Heart right ventricle (tissue), 16 donors: ENCODE measurements around the gene SKA2. TPM values are rescaled to one million over a fixed set of nuclear protein-coding genes. Genes with fewer than 3 reads are reported as not detected.

Experiments used
- ATAC-seq, 8 donors: fragments of 200-7000 bp; cut with Tn5 transposase; one replicate each; pipeline ENCODE4 v1.9.1; 2020; ENCODE audit warnings: mild to moderate bottlenecking in 8 of 8, moderate library complexity in 8 of 8, moderate number of reproducible peaks in 1 of 8
- DNase-seq, 2 donors: peaks; one replicate each; pipeline ENCODE4 v3.0.0-alpha.2; 2020
- H3K27ac ChIP-seq, 10 donors: fragments of 200-600 bp; sonication (generic) in 2 of 10; one replicate each; pipeline versions ENCODE4 v1.5.0 to v1.8.0; 2020 to 2022; ENCODE audit warnings: mild to moderate bottlenecking in 3 of 10
- H3K27me3 ChIP-seq, 7 donors: fragments of 200-600 bp; one replicate each; pipeline ENCODE4 v1.8.0; 2021 to 2022; ENCODE audit warnings: mild to moderate bottlenecking in 2 of 7
- H3K36me3 ChIP-seq, 9 donors: fragments of 200-600 bp; sonication (generic) in 1 of 9; one replicate each; pipeline versions ENCODE4 v1.5.0 to v1.8.0; 2020 to 2022; ENCODE audit warnings: mild to moderate bottlenecking in 2 of 9
- H3K4me1 ChIP-seq, 9 donors: fragments of 200-600 bp; sonication (generic) in 1 of 9; one replicate each; pipeline versions ENCODE4 v1.5.0 to v1.8.0; 2020 to 2022; ENCODE audit warnings: mild to moderate bottlenecking in 4 of 9
- H3K4me3 ChIP-seq, 10 donors: fragments of 200-600 bp; sonication (generic) in 2 of 10; one replicate each; pipeline versions ENCODE4 v1.5.0 to v1.8.0; 2020 to 2022; ENCODE audit warnings: mild to moderate bottlenecking in 7 of 10, moderate library complexity in 2 of 10
- H3K9me3 ChIP-seq, 11 donors: fragments of 200-600 bp in 10 of 11; sonication (generic) in 2 of 11; one replicate each; pipeline versions ENCODE4 v1.5.0 to v1.8.0; 2013 to 2022; ENCODE audit warnings: mild to moderate bottlenecking in 2 of 11, control low read depth in 1 of 11, moderate library complexity in 1 of 11
- CTCF ChIP-seq, 9 donors: fragments of 200-600 bp; sonication (generic) in 2 of 9; IDR thresholded peaks; one replicate each; pipeline versions ENCODE4 v1.5.0 to v1.8.0; 2021 to 2022; ENCODE audit warnings: antibody characterized with exemption in 9 of 9, mild to moderate bottlenecking in 5 of 9, moderate library complexity in 1 of 9
- WGBS, 2 donors: extraction: QIAGEN DNeasy Blood & Tissue Kit; methylation state at CpG; one replicate each; pipeline ENCODE4 v1.1.7; 2013; ENCODE audit warnings: inconsistent platforms in 1 of 2; 5-methylcytosine and 5-hydroxymethylcytosine counted together
- intact Hi-C, 10 donors: fragments of 100-400 bp; cut with DNase I; formaldehyde crosslinking; loops; one replicate each; pipeline versions ENCODE4 v1.11.1 to v1.14.2; 2022
- polyA plus RNA-seq, 2 donors: library from polyadenylated mRNA; stranded (reverse); fragments of 200-250 nt; gene quantifications; one replicate each; pipeline ENCODE4 v1.2.3, GENCODE V29; 2013
- total RNA-seq, 10 donors: library from RNA; stranded (reverse); fragmentation: NEBNext Ultra II Directional in 3 of 10; extraction: Animal tissue kit (Norgen Biotek cat#: 25700) in 3 of 10; gene quantifications; one replicate each; pipeline versions ENCODE4 v1.2.1 to v1.2.4, GENCODE V29; 2021 to 2023
- donor health status: Arrhythmogenic right ventricular cardiomyopathy.
- donor health status: ischemic (EF 13 %, LVEDD 7.1; RV severe dilation, severe dysfunction).
- donor health status: healthy with polysubstance abuse.
- donor health status: DM: no; HTN: yes; CAD: no.
- donor health status: DM: no; HTN: no; CAD: no.
- donor health status: ischemic (EF 25% LVEDD 6.9; RV normal size, moderate dysfunction).
- donor health status: ischemic (EF 25% LVEDD 5.7; RV mildly dilated, moderate dysfunction).
- donor health status: healthy.
- donor health status: DM: yes; HTN: yes; CAD: no.
- donor health status: Ischemic cardiomyopathy.
- donor health status: ischemic (EF 35%, LVEDD 5.7; RV mildly dilated, moderate dysfunction).
- donor health status: nonischemic (EF 11% LVEDD 7.7; RV severe dilation, severe dysfunction).
- donor health status: DM: yes; HTN: yes; CAD: no.
- donor health status: PGD.
- donor health status: ischemic (EF 29% LVEDD 5.4; RV normal size, mild dysfunction).
- donor health status: nonischemic (EF 23%, LVEDD 6.1; RV moderate dilation, normal function).

Gene SKA2
- total and polyA plus RNA-seq, 12 donors = 28.0 to 46.4 (median 34.8) TPM

- Histone ChIP-seq H3K27me3 (no peaks in the 10 kb centered on the region), H3K27ac (no peak overlapping the region), H3K4me1 (peaks cover 0 to 14% (median 0%) of the 10 kb centered on the region in 9 donors), H3K4me3 (no peak overlapping the region), H3K36me3 (peaks cover 0 to 33% (median 0%) of the 10 kb centered on the region in 9 donors), H3K9me3 (no peaks in the 10 kb centered on the region)
- ATAC-seq (no peak), DNase-seq (no peak)
- WGBS, 2 donors = 49 to 65% methylated on average over 2 of the region's 2 CpGs
- intact Hi-C loops = no loop called here
- no peak for TF ChIP-seq CTCF (IDR thresholded peaks at IDR 0.05)
Measured at GRCh38 chr17:59167571-59168001, 12.6 kb upstream of the SKA2 start.

- no peak for ATAC-seq
- WGBS, 2 donors = 83 to 93% methylated on average over 2 of the region's 2 CpGs
Measured at GRCh38 chr17:59165933-59166342, 11.0 kb upstream of the SKA2 start.

GRCh38 chr17:59161477-59161876 lies 6.5 kb upstream of the SKA2 start:
- Histone ChIP-seq H3K4me3 (no peak overlapping the region), H3K36me3 (no peaks in the 10 kb centered on the region), H3K27ac (no peak overlapping the region), H3K4me1 (peaks cover 0 to 27% (median 0%) of the 10 kb centered on the region in 9 donors), H3K27me3 (no peaks in the 10 kb centered on the region), H3K9me3 (no peaks in the 10 kb centered on the region)
- DNase-seq (no peak), ATAC-seq (no peak)
- intact Hi-C loops = no loop called here
- WGBS, 2 donors = 95 to 96% methylated on average over 2 of the region's 2 CpGs
- no peak for TF ChIP-seq CTCF (IDR thresholded peaks at IDR 0.05)

More at GRCh38 chr17:59165933-59166342, 11.0 kb upstream of the SKA2 start:
- peaks cover 0 to 17% (median 0%) of the 10 kb centered on the region in 9 donors for H3K36me3 ChIP-seq
- H3K4me1 ChIP-seq = peaks cover 0 to 14% (median 0%) of the 10 kb centered on the region in 9 donors
- peak in 7 of 9 donors; percentile 39 to 54 (median 42) for TF ChIP-seq CTCF (IDR thresholded peaks at IDR 0.05)
- no peak overlapping the region for H3K4me3 ChIP-seq
- no peaks in the 10 kb centered on the region for H3K27me3 ChIP-seq
- peak overlapping the region in 1 of 10 donors; percentile 28 for H3K27ac ChIP-seq
- no peaks in the 10 kb centered on the region for H3K9me3 ChIP-seq
- no peak for DNase-seq
- intact Hi-C loops = no loop called here

- Histone ChIP-seq H3K9me3 (no peaks in the 10 kb centered on the region), H3K36me3 (no peaks in the 10 kb centered on the region), H3K4me1 (peaks cover 0 to 28% (median 9%) of the 10 kb centered on the region in 9 donors), H3K27me3 (no peaks in the 10 kb centered on the region), H3K27ac (peak overlapping the region in 1 of 10 donors; percentile 72), H3K4me3 (no peak overlapping the region)
- TF ChIP-seq CTCF (IDR thresholded peaks at IDR 0.05) = no peak
- no peak for DNase-seq
- intact Hi-C loops = no loop called here
- 91 to 96% methylated on average over 9 of the region's 9 CpGs for WGBS, 2 donors
- ATAC-seq = no peak
Measured at GRCh38 chr17:59160157-59161025, 5.4 kb upstream of the SKA2 start.
